H9 (cell line): ENCODE measurements around the gene ZNF432. TPM values are rescaled to one million over a fixed set of nuclear protein-coding genes. Genes with fewer than 3 reads are reported as not detected.

Experiments
- DNase-seq: peaks from one replicate; pipeline ENCODE4 v3.0.0-alpha.2; 2017
- H2AFZ ChIP-seq: one replicate; pipeline ENCODE4 v1.6.1; 2013; ENCODE audit warnings: mild to moderate bottlenecking, low read length, control low read depth, moderate library complexity
- H2AK5ac ChIP-seq: 2 replicates; pipeline ENCODE4 v1.6.1; 2013; ENCODE audit warnings: low read length, control low read depth, mixed read lengths; ENCODE audit not compliant: insufficient read length
- H2BK120ac ChIP-seq: one replicate; pipeline ENCODE4 v1.6.1; 2013; ENCODE audit warnings: low read depth, mild to moderate bottlenecking, low read length, control low read depth, inconsistent platforms; ENCODE audit not compliant: poor library complexity, severe bottlenecking
- H2BK12ac ChIP-seq: 2 replicates; pipeline ENCODE4 v1.6.1; 2013; ENCODE audit warnings: low read length, control low read depth, mixed read lengths, low read depth; ENCODE audit not compliant: insufficient read length
- H2BK15ac ChIP-seq: 2 replicates; pipeline ENCODE4 v1.6.1; 2013; ENCODE audit warnings: low read depth, low read length, control low read depth
- H2BK20ac ChIP-seq: one replicate; pipeline ENCODE4 v1.6.1; 2013; ENCODE audit warnings: low read depth, mild to moderate bottlenecking, low read length, control low read depth, inconsistent platforms; ENCODE audit not compliant: poor library complexity, severe bottlenecking
- H2BK5ac ChIP-seq: 2 replicates; pipeline ENCODE4 v1.6.1; 2013; ENCODE audit warnings: low read length, control low read depth, mixed read lengths; ENCODE audit not compliant: insufficient read length
- H3K14ac ChIP-seq: 2 replicates; pipeline ENCODE4 v1.6.1; 2013; ENCODE audit warnings: low read length, control low read depth; ENCODE audit not compliant: insufficient read depth
- H3K18ac ChIP-seq: 2 replicates; pipeline ENCODE4 v1.6.1; 2013; ENCODE audit warnings: low read depth, mild to moderate bottlenecking, mixed read lengths, low read length, control low read depth; ENCODE audit not compliant: insufficient read length
- H3K23ac ChIP-seq: 2 replicates; pipeline ENCODE4 v1.6.1; 2013; ENCODE audit warnings: low read length, control low read depth, mixed read lengths, low read depth; ENCODE audit not compliant: insufficient read length
- H3K23me2 ChIP-seq: 2 replicates; pipeline ENCODE4 v1.6.1; 2013; ENCODE audit warnings: low read depth, mild to moderate bottlenecking, mixed read lengths, low read length, control low read depth; ENCODE audit not compliant: insufficient read length, poor library complexity, severe bottlenecking
- H3K27ac ChIP-seq: 2 replicates; pipeline ENCODE4 v1.5.1; 2013; ENCODE audit warnings: low read length, control low read depth, mixed read lengths, low read depth; ENCODE audit not compliant: insufficient read length
- H3K27me3 ChIP-seq: 2 replicates; pipeline ENCODE4 v1.6.1; 2013; ENCODE audit warnings: low read length, control low read depth, inconsistent platforms; ENCODE audit not compliant: insufficient read depth
- H3K4ac ChIP-seq: 2 replicates; pipeline ENCODE4 v1.6.1; 2013; ENCODE audit warnings: low read depth, mild to moderate bottlenecking, control low read depth, inconsistent platforms, low read length, moderate library complexity
- H3K4me1 ChIP-seq: 2 replicates; pipeline ENCODE4 v1.6.1; 2013; ENCODE audit warnings: low read length, control low read depth, inconsistent platforms; ENCODE audit not compliant: insufficient read depth
- H3K4me2 ChIP-seq: 2 replicates; pipeline ENCODE4 v1.6.1; 2013; ENCODE audit warnings: low read length, control low read depth, mixed read lengths; ENCODE audit not compliant: insufficient read length, insufficient read depth
- H3K56ac ChIP-seq: 2 replicates; pipeline ENCODE4 v1.6.1; 2013; ENCODE audit warnings: low read depth, mild to moderate bottlenecking, mixed read lengths, low read length, control low read depth; ENCODE audit not compliant: insufficient read length
- H3K79me1 ChIP-seq: 2 replicates; pipeline ENCODE4 v1.6.1; 2013; ENCODE audit warnings: low read depth, mild to moderate bottlenecking, moderate library complexity, low read length, control low read depth, inconsistent platforms; ENCODE audit not compliant: insufficient read depth, poor library complexity, severe bottlenecking
- H3K79me2 ChIP-seq: 2 replicates; pipeline ENCODE4 v1.6.1; 2013; ENCODE audit warnings: low read length, control low read depth, inconsistent platforms; ENCODE audit not compliant: insufficient read depth
- H3K9ac ChIP-seq: 2 replicates; pipeline ENCODE4 v1.6.1; 2013; ENCODE audit warnings: low read length, control low read depth, mixed read lengths; ENCODE audit not compliant: insufficient read length; ENCODE audit errors: extremely low read depth
- H3K9me3 ChIP-seq: one replicate; pipeline ENCODE4 v1.6.1; 2013; ENCODE audit warnings: low read depth, low read length, inconsistent platforms; ENCODE audit not compliant: control insufficient read depth
- H3T11ph ChIP-seq: one replicate; pipeline ENCODE4 v1.6.1; 2013; ENCODE audit warnings: mild to moderate bottlenecking, low read length, control low read depth, inconsistent platforms
- H4K20me1 ChIP-seq: one replicate; pipeline ENCODE4 v1.6.1; 2013; ENCODE audit not compliant: control insufficient read depth, insufficient read length, insufficient read depth
- H4K5ac ChIP-seq: 2 replicates; pipeline ENCODE4 v1.6.1; 2013; ENCODE audit warnings: low read depth, mild to moderate bottlenecking, mixed read lengths, low read length, control low read depth; ENCODE audit not compliant: insufficient read length
- H4K8ac ChIP-seq: replicated peaks from 2 replicates; pipeline ENCODE4 v1.6.1; 2013; ENCODE audit warnings: low read length, control low read depth, mixed read lengths, low read depth; ENCODE audit not compliant: insufficient read length
- H4K91ac ChIP-seq: 2 replicates; pipeline ENCODE4 v1.6.1; 2013; ENCODE audit warnings: low read depth, mild to moderate bottlenecking, moderate library complexity, mixed read lengths, low read length, control low read depth; ENCODE audit not compliant: insufficient read length
- H3K27ac Mint-ChIP-seq, 3 experiments: 2 replicates in 2 of 3; 3 replicates in 1 of 3; pipeline ENCODE4 v1.8.0; 2020 to 2021; ENCODE audit warnings: mixed read lengths in 3 of 3, mild to moderate bottlenecking in 1 of 3, moderate library complexity in 1 of 3
- H3K27me3 Mint-ChIP-seq: 2 replicates; pipeline ENCODE4 v1.8.0; 2021; ENCODE audit warnings: low read depth, mild to moderate bottlenecking, moderate library complexity, mixed read lengths
- H3K36me3 Mint-ChIP-seq, 3 experiments: 2 replicates in 2 of 3; 3 replicates in 1 of 3; pipeline ENCODE4 v1.8.0; 2020 to 2021; ENCODE audit warnings: low read depth in 3 of 3, mixed read lengths in 3 of 3; ENCODE audit not compliant: insufficient read depth in 1 of 3
- H3K4me1 Mint-ChIP-seq, 2 experiments: 2 replicates each; pipeline ENCODE4 v1.8.0; 2020; ENCODE audit warnings: mixed read lengths in 2 of 2
- H3K4me3 Mint-ChIP-seq, 2 experiments: 2 replicates in 1 of 2; 3 replicates in 1 of 2; pipeline ENCODE4 v1.8.0; 2020 to 2021; ENCODE audit warnings: mild to moderate bottlenecking in 2 of 2, mixed read lengths in 2 of 2, moderate library complexity in 1 of 2
- H3K9me3 Mint-ChIP-seq, 2 experiments: 2 replicates in 1 of 2; 3 replicates in 1 of 2; pipeline ENCODE4 v1.8.0; 2020; ENCODE audit warnings: mild to moderate bottlenecking in 2 of 2, mixed read lengths in 2 of 2, moderate library complexity in 1 of 2
- WGBS: extraction: QIAGEN DNeasy Blood & Tissue Kit; methylation state at CpG from one replicate; pipeline ENCODE4 v1.1.7; 2013; ENCODE audit warnings: missing lambda C conversion rate, low lambda C conversion rate, mixed read lengths; ENCODE audit not compliant: insufficient read length; ENCODE audit errors: extremely low coverage; 5-methylcytosine and 5-hydroxymethylcytosine counted together
- total RNA-seq: library from RNA; stranded (reverse); gene quantifications from 2 replicates; pipeline ENCODE4 v1.2.1, GENCODE V29; 2021
- TF ChIP-seq, protein P1 (sequence below): fragments of 200-600 bp; sonication (generic); conservative IDR thresholded peaks from 3 replicates; pipeline ENCODE4 v1.8.0; 2021; ENCODE audit warnings: antibody characterized with exemption, mild to moderate bottlenecking

Gene ZNF432
- total RNA-seq, 1 experiment from 2014 or later: 13.2 TPM

GRCh38 chr19:52028780-52029123 lies 19.9 kb downstream of the ZNF432 start:
- peak overlapping the region; percentile 57 for H3K4me2 ChIP-seq
- Mint-ChIP-seq H3K27me3 (peaks cover 5% of the 10 kb centered on the region; the same call in 1 of the 2 replicates), H3K4me1 (peaks cover 15% of the 10 kb centered on the region in 2 experiments), H3K9me3 (peaks cover 28 to 53% of the 10 kb centered on the region in 2 experiments), H3K36me3 (peaks cover 51 to 76% (median 53%) of the 10 kb centered on the region in 3 experiments), H3K4me3 (peak overlapping the region; percentile 98 to 99), H3K27ac (peak overlapping the region; percentile 97 to 99 (median 99))
- no peak overlapping the region for H2BK20ac ChIP-seq
- peaks cover 5% of the 10 kb centered on the region; the same call in 1 of the 2 replicates for H3K79me2 ChIP-seq
- H3T11ph ChIP-seq: no peak overlapping the region
- no peak overlapping the region for H4K5ac ChIP-seq
- DNase-seq: no peak
- H2BK12ac ChIP-seq: no peak overlapping the region
- WGBS: no CpG with 5 or more reads among the region's 5 CpGs
- no peaks in the 10 kb centered on the region for H3K79me1 ChIP-seq
- no peak overlapping the region for H2BK120ac ChIP-seq
- H3K23me2 ChIP-seq: no peaks in the 10 kb centered on the region
- H3K4me1 ChIP-seq: no peaks in the 10 kb centered on the region
- H2AFZ ChIP-seq: peak overlapping the region; percentile 76
- H3K14ac ChIP-seq: no peak overlapping the region
- peak overlapping the region; percentile 59 for H3K9ac ChIP-seq
- TF ChIP-seq, protein P1, sequence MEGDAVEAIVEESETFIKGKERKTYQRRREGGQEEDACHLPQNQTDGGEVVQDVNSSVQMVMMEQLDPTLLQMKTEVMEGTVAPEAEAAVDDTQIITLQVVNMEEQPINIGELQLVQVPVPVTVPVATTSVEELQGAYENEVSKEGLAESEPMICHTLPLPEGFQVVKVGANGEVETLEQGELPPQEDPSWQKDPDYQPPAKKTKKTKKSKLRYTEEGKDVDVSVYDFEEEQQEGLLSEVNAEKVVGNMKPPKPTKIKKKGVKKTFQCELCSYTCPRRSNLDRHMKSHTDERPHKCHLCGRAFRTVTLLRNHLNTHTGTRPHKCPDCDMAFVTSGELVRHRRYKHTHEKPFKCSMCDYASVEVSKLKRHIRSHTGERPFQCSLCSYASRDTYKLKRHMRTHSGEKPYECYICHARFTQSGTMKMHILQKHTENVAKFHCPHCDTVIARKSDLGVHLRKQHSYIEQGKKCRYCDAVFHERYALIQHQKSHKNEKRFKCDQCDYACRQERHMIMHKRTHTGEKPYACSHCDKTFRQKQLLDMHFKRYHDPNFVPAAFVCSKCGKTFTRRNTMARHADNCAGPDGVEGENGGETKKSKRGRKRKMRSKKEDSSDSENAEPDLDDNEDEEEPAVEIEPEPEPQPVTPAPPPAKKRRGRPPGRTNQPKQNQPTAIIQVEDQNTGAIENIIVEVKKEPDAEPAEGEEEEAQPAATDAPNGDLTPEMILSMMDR: no peak
- H2BK15ac ChIP-seq: no peak overlapping the region
- peak overlapping the region; percentile 37 for H3K27ac ChIP-seq
- H3K9me3 ChIP-seq: peaks cover 10% of the 10 kb centered on the region
- peak overlapping the region; percentile 15 for H3K18ac ChIP-seq
- no peak overlapping the region for H3K4ac ChIP-seq
- no peak overlapping the region for H4K8ac ChIP-seq
- no peak overlapping the region for H3K23ac ChIP-seq
- no peak overlapping the region for H4K91ac ChIP-seq
- H4K20me1 ChIP-seq: no peaks in the 10 kb centered on the region
- no peaks in the 10 kb centered on the region for H3K27me3 ChIP-seq
- no peak overlapping the region for H2AK5ac ChIP-seq
- H2BK5ac ChIP-seq: peak overlapping the region; percentile 4
- H3K56ac ChIP-seq: no peak overlapping the region
